Amniotic epithelial cell (primary cell): ENCODE measurements around the gene ACOT8.
"Not testable (repeated sequence)": the region's sequence is repeated elsewhere in the genome, so short reads cannot be mapped to it uniquely, and the experiment has no call there.

ENCODE experiments used
- DNase-seq: peaks from one replicate; pipeline ENCODE4 v3.0.0-alpha.2; 2010; ENCODE audit warnings: low read depth

ACOT8 gene

DNA sequence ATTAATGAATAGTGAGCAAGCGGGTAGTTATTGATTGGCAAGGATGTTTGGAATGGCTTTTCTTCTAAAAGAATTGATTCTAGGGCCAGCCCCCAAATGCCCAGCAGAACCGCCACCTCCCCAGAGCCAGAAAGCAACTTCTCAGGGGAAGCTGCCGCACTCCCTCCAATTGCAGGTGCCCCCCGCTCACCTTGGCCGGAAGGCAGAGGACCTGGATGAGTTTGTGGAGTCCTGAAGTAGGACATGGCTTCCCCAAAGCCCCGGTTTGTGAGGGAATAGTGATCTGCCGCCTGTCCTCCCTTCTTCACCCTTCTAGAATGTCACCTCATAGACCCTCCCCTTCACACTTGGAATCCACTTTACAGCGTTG lies 30.1 kb upstream of the ACOT8 start, which contains the start of gene SPATA25:
Gene SPATA25 (minus strand): TSS at position 277 of the 370 bp plus-strand sequence. CDS start 32 bp downstream, at position 245.
- DNase-seq = no peak

DNA sequence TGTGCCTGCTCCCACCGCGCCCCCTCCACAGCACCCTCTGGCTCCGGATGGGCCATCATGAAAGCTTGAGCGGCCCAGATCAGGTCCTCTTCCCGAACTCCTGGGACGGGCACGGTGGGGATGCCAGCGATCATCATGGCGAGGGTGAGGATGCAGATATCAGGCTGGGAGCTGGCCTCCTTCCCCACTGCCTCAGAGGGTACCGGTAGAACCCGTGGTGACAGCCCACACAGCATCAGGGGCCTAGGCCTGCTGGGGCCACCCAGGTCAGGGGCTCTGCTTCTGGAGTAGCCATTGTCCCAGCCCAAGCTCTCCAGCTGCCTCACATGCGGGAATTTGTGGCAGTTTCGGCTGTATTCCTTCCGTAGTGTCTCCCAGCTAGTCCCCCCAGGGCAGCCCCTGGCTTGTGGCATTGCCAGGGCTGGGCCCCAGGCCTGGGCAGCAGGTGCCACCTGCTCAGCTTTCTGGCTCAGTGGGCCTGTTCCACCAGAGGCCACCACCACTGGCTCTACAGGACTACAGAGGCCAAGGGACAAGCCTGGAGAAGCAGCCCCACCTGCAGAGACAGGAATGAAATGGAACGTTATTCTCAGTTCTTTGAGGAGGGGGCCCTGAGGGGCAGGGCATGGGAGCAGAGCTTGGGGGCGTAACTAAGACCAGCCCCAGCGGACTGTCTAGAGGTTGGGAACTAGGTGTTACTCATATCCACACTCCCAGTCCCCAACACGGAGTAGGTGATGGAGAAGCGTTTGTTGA lies 29.6 kb upstream of the ACOT8 start:
- no peak for DNase-seq

DNA sequence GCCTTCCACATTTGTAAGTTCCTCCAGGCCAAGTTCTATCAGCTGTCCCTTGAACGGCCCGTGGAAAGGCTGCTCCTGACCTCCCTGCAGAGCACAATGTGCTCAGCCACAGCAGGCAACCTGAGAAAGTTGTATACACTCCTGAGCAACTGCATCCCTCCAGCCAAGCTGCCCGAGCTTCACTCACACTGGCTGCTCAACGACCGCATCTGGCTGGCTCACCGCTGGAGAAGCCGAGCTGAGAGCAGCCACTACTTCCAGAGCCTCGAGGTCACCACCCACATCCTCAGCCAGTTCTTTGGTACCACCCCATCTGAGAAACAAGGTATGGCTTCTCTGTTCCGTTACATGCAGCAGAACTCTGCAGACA lies 25.9 kb upstream of the ACOT8 start:
- DNase-seq = no peak

DNA sequence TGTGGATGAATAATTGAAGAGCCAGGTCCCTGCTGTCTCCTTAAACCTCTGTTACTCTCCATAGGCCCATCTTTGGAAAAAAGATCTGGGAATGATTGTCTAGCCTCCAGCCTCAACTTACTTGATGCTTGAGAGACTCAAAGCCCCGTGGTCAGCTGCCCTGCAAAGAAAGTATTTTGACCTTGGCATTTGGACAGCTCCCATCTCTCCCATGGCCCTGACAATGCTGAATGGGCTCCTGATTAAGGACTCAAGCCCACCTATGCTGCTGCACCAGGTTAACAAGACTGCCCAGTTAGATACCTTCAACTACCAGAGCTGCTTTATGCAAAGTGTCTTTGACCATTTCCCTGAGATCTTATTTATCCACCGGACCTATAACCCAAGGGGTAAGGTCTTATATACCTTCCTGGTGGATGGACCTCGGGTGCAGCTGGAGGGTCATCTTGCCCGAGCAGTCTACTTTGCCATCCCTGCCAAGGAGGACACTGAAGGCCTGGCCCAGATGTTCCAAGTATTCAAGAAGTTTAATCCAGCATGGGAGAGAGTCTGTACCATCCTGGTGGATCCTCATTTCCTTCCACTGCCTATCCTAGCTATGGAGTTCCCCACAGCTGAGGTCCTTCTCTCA lies 25.4 kb upstream of the ACOT8 start:
- no peak for DNase-seq

DNA sequence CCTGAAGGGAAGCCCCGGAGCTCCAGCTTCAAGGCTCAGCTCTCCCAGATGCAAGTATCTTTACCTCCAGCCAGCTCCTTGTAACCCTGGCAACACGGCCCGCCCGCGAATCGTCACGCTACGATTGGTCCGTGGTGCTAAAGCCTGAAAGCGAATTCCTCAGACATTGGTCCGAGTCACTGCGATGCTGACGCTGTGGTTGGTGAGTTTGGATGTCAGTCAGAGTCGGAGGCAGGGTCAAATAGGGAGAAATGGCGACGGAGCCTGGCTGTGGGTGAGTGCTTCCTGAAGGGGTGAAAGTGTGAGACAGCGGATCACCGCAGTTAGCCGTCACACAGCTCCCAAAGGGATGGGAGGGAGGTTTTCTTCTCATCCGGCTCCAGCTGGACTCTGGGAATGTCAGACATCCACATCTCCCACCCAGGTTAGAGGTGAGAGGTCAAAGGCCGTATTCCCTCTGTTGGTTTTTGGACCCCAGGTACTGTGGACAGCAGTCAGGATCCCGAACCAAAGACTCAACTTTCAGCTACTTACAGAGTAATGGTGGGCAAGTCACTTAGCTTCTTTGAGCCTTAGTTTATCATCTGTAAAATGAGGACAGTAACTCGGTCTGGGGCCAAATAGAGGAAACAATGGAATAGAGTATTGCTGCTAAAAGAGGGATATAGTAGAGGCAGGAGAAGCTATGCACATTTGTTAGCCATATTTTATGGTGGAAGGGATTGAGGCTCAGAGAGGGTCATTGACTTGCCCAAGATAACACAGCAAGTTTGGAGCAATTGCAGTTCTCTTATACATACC lies 24.0 kb upstream of the ACOT8 start, which contains the start of gene ZSWIM1:
Gene ZSWIM1 (plus strand): TSS at position 240 of the 801 bp plus-strand sequence. CDS start 1,366 bp downstream, outside the sequence.
- DNase-seq = peak; percentile 98

DNA sequence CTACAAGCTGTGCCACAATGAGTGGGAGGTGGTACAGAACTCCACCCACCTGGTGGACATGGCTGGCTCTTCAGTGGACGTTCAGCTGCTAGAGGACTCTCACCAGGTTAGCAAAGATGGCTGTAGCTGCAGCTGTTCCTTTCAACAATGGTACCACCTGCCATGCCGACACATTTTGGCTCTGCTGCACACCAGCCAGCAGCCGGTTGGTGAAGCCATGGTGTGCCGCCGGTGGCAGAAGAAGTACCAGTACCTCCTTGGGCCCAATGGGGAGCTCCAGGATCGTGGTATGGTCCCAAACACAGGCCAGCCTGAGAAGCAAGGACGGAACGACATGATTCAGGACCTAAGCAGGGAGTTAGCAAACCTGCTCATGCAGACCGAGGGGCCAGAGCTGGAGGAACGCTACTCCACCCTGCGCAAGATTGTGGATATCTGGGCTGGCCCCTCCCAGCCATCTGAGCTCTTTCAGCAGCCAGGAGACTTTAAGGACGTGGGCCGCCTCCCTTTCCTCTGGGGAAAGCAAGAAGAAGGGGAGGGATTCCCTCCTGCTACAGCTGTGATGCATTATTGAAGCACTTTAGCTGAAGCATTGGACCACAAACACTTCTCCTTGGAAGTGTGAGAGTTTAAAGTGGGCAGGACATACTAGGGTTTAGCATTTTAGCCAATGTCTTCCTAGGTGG lies 21.0 kb upstream of the ACOT8 start:
- DNase-seq = no peak

DNA sequence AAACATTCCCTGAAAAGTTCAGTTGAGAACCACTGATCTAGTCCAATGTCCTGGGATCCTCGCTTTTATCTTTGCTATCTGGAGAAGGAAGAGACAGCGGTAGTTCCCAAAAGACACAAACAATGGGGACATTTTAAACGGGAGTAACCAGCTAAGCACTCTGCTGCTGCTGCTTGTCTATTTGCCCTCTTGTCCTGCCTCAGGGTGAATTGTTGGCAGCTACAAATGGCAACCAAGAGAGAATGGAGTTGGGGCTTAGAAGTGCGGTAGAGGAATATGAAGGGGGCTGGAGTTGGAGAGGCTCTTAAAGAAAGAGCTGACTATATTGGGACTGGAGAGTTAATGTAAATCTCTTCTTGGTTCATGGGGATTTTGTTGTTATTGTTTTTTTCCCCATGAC lies 17.4 kb upstream of the ACOT8 start:
- DNase-seq = no peak

DNA sequence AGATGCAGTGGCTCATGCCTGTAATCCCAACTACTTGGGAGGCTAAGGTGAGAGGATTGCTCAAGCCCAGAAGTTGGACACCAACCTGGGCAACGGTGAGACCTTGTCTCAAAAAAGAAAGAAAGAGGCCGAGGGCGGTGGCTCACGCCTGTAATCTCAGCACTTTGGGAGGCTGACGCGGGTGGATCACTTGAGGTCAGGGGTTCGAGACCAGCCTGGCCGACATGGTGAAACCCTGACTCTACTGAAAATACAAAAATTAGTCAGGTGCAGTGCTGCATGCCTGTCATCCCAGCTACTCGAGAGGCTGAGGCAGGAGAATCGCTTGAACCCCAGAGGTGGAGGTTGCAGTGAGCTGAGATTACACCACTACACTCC lies 16.9 kb upstream of the ACOT8 start:
- not testable (repeated sequence) for DNase-seq

DNA sequence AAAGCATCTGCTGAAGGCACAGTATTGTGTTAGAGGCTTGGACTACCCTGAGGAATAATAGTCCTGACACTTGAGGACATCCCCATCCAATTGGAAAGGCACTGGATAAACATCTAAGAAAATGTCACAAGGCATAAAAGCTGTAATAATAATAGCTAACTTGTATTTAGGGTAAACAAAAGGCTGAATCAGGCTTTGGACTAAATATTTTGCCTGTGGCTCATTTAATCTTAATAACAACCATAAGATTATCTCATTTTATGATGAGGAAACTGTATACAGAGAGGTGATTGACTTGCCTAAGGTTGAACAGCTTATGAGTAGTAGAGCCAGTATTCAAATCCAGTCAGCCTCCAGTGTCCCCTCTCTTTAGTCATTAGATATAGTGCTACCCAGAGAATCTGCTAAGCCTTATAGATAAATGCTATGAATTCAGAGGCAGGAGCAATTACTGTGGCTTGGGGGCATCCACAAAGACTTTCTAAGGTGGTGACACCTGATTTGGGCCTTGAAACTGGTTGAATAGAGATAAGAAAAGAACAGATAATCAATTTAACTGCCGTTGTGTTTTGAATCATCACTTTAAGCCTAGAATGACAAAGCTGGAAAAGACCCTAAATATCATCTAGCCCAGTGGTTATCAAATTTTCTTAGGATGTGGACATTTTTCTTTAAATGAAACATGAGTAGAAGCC lies 16.4 kb upstream of the ACOT8 start:
- peak; percentile 21 for DNase-seq

DNA sequence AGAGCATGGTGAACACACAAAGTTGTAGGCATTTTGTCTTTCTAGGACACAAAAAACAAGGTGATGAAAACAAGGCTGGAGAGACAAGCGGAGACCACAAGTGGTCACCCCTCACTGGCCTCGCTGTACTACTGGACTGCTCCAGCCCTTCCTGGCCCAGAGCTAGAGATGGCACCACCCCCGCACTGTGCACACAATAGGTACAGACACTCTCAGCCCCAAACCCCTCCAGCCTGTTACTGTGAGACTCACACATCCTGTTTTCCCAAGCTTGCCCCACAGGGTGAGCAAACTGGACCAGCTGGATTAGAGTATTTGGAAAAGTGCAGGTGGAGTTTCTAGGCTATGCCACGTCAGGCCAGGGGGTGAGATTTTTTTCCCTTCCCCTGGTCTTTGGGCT lies 15.4 kb upstream of the ACOT8 start:
- no peak for DNase-seq

DNA sequence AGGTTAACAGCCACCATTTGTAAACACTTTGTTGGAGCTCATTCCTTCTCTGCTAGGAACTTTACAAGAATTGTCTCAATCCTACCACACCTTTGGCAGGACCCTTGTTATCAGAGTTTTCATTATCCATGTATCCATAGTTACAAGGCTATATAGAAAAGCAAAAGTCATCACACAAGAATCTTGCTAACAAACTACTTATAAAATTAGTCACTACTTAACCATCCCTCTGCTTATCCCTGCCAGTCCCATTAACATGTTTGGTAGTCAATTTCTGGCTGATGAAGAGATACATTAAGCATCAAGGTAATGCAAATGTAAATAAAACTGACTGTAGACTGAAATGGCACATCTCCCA lies 10.6 kb upstream of the ACOT8 start:
- DNase-seq = peak; percentile 78

DNA sequence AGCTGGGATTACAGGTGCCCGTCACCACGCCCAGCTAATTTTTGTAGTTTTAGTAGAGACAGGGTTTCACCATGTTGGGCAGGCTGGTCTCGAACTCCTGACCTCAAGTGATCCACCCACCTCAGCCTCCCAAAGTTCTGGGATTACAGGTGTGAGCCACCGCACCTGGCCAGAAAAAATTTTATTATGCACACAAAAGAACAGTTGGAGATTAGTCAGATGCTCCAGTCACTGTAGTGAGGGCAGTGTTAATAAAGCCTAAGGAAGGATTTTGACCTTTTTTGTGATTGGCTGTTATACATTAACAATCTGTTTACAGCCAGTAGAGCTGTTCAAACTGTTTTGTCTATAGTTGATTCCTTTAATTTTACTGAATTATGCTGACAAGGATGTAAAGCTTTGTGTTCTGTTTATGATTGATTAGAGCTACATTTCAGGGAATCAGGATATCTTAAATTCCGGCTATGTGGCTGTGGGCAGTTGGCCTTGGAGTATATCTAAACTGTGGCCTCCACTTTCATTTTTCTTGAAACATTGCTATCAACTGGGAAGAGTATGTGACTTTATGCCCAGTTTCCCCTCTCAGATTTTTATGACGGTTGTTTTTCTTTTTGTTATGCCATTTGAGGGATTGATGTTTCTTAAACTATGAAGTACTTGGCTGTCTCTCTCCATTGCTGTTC lies 10.1 kb upstream of the ACOT8 start:
- DNase-seq = peak; percentile 73

DNA sequence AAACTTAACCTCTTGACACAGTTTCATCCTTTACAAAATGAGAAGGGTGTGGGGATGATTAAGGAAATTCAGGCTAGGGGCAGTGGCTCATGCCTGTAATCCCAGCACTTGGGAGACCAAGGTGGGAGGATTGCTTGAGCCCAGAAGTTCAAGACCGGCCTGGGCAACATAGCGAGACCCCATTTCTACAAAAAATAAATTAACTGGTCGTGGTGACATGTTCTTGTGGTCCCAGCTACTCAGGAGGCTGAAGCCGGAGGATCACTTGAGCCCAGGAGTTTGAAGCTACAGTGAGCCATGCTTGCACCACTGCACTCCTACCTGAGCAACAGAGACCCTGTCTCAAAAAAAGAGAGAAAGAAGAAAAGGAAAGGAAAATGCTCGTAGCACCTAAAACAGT lies 9.3 kb upstream of the ACOT8 start:
- no peak for DNase-seq

DNA sequence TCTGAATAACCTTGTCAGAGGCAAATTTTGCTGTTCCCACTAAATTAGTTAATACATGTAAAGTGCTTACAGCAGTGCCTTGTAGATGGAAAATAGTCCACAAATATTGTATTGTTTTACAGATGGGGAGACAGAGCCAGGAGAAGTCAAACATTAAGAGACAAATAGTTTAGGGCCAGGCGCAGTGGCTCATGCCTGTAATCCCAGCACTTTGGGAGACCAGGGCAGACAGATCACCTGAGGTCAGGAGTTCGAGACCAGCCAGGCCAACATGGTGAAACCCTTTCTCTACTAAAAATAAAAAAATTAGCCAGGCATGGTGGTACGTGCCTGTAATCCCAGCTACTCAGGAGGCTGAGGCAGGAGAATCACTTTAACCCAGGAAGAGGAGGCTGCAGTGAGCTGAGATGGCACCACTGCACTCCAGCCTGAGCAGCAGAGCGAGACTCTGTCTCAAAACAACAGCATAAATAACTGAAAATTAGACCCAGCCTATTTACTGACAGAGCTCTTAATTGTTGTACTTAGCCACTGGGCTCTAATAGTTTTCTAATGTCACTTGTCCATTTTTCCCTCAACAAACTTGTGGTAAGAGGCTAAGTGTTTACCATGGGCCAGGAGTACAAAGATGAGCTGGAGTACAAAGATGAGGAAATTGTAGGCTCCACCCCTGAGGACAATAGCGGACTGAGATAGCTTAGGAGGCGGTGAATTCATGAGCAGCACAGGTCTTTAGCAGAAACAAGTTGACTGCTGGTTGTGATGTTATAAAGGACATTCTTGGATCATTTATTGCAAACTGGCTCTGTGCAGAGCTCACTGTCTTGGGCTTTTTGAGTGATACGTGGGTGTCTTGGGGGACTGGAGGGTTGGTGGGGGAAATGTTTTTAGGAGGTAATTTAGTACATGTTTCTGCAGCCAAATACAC lies 6.6 kb upstream of the ACOT8 start:
- DNase-seq = peak; percentile 67

DNA sequence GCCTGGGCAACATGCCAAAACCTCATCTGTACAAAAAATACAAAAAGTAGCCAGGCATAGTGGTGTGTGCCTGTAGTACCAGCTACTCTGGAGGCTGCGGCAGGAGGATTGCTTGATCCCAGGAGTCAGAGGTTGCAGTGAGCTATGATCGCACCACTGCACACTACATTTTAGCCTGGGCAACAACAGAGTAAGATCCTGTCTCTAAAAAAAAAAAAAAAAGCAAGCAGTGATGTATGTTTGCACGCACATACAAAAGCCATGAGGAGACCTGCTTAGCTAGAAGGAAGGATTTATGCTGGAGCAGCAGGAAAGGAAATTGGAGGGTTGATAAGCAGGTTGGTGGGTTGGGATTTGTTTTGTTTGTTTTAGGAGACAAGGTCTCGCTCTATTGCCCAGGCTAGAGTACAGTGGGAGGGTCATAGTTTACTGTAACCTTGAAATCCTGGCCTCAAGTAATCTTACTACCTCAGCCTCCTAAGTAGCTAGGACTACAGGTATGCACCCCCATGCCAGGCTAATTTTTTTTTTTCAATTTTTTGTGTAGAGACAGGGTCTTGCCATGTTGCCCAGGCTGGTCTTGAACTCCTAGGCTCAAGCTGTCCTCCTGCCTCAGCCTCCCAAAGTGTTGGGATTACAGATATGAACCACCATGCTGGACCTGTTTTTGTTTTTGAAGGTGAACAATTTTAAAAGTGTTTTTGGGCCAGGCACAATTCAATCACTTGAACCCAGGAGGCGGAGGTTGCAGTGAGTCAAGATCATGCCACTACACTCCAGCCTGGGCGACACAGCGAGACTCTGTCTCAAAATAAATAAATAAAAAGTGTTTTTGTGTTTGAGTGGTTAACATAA lies 4.3 kb upstream of the ACOT8 start:
- DNase-seq = peak; percentile 33

DNA sequence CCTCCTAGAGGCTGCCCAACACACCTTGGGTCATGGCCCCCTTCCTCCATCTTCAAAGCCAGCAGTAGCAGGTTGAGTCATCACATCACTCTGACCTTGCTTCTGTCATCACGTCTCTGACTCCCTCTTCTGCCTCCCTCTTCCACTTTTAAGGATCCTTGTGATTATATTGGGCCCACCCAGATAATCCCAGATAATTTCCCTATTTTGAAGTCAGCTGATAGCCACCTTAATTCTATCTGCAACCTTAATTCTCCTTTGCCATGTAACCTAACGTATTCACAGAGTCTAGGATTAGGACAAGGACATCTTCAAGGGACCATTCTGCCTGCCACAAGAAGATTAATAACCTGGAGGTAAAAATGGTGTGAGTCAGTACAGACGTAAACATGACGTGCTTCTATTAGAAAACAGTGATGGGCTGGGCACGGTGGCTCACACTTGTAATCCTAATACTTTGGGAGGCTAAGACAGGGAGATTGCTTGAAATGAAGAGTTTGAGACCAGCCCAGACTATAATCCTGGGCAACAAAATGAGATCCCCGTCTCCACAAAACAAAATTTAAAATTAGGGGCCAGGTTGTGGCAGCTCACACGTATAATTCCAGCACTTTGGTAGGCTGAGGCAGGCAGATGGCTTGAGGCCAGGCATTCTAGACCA lies 3.5 kb upstream of the ACOT8 start:
- peak; percentile 60 for DNase-seq

DNA sequence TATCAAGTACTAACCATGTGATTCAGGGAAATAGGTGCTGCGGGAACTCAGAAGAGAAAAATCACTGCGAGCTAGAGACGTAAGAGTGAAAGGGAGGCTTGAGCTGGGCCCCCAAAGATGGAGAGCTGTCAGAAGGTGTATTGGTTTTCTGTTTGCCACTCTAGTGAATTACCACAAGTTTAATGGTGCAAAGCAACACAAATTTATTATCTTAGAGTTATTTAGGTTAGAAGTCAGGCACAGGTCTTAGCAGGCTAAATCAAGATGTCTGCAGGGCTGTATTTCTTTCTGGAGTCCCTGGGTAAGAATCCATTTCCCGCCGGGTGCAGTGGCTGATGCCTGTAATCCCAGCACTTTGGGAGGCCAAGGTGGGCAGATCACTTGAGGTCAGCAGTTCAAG lies 2.7 kb upstream of the ACOT8 start:
- no peak for DNase-seq

DNA sequence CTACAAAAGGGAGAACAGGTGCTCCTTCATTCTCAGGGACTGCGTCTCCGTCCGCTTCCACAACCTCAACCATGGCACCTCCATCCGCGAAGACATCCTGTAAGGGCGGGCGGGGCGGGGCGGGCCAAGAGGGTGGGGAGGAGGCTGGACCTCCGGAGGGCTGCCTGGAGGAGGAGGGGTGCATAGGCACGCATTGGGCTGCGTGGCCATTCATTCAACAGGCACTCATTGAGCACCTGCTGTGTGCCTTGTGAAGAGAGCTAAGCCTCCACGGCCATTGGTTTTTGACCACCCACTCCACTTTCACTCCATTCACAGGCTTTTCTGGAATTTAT lies 657 bp upstream of the ACOT8 start:
- no peak for DNase-seq

DNA sequence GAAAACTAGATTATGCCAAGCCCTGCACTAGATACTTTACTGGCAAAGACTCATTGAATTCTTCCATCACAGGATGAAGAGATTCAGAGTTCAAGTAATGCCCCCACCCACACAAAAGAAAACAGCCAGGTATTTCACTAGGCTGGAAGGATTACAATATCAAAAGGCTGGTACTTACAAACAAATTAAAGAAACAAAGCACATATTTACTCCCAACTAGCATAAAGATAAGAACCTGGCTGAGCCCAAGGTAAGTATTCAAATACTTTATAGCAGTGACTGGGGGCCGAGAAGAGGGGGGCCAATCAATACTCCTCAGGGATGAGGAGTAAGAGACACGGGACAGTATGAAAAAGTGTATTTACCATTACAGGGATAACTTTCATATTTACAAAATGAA lies 3.7 kb downstream of the ACOT8 start:
- no peak for DNase-seq
